Neural cell (in vitro differentiated cells): ENCODE results near the gene KRTAP10-9.

Experiments used
- CTCF ChIP-seq: fragments of 450-650 bp; IDR thresholded peaks from 2 replicates; pipeline ENCODE4 v1.5.1; 2014; ENCODE audit warnings: antibody characterized with exemption, mild to moderate bottlenecking, moderate library complexity; ENCODE audit not compliant: poor library complexity, severe bottlenecking
- EP300 ChIP-seq: fragments of 450-650 bp; conservative IDR thresholded peaks from 2 replicates; pipeline ENCODE4 v1.6.1; 2014; ENCODE audit warnings: antibody characterized with exemption, mild to moderate bottlenecking, moderate library complexity; ENCODE audit not compliant: poor library complexity, severe bottlenecking
- EZH2 ChIP-seq: fragments of 200-600, 300-800 bp; shearing (Covaris generic), sonication (generic); IDR thresholded peaks from 2 replicates; pipeline ENCODE4 v1.6.1; 2014; ENCODE audit warnings: antibody characterized with exemption, low read length, borderline replicate concordance, mild to moderate bottlenecking; ENCODE audit not compliant: insufficient read depth, poor library complexity, severe bottlenecking
- MXI1 ChIP-seq: fragments of 450-650 bp; conservative IDR thresholded peaks from 2 replicates; pipeline ENCODE4 v1.6.1; 2014; ENCODE audit warnings: antibody characterized with exemption, mild to moderate bottlenecking; ENCODE audit not compliant: poor library complexity, severe bottlenecking
- REST ChIP-seq: IDR thresholded peaks from 2 replicates; pipeline ENCODE4 v1.6.1; 2012; ENCODE audit warnings: borderline replicate concordance
- SMC3 ChIP-seq: fragments of 450-650 bp; conservative IDR thresholded peaks from 2 replicates; pipeline ENCODE4 v1.6.1; 2014; ENCODE audit warnings: antibody characterized with exemption, mild to moderate bottlenecking, moderate library complexity; ENCODE audit not compliant: poor library complexity
- TAF1 ChIP-seq: IDR thresholded peaks from 2 replicates; pipeline ENCODE4 v1.6.1; 2012; ENCODE audit warnings: low read depth

- TF ChIP-seq CTCF (no peak), SMC3 (no peak), EZH2 (no peak), MXI1 (no peak), EP300 (no peak), REST (no peak), TAF1 (no peak)
Measured at GRCh38 chr21:44583089-44583799, 43.6 kb upstream of the KRTAP10-9 start.
